GM19043 (cell line): ENCODE data around the gene TMEM151A.
"Not testable (repeated sequence)": the region's sequence is repeated elsewhere in the genome, so short reads cannot be mapped to it uniquely, and the experiment has no call there.

ENCODE experiments used
- ATAC-seq: cut with Tn5 transposase; IDR thresholded peaks from one replicate; pipeline ENCODE4 v1.9.1; 2021; ENCODE audit warnings: low read depth; ENCODE audit not compliant: unreplicated experiment

TMEM151A gene

DNA sequence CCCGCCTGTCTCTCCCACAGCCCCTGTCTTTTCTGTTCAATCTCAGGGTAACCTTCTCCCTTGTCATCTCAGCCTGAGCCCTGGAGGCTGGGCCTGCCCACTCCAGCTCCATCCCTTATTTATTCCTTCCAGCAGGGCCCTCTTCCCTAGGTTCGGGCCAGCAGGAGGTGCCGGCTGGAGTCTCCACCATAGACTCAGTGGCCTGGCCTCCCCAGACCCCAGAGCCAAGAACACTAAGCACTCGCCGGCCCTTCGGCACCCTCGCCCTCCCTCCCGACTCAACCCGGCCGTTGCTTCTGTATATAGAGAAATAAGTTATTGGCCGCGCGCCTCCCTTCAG lies 24.7 kb upstream of the TMEM151A start:
- ATAC-seq: no peak

GRCh38 chr11:66267379-66268243 lies 24.1 kb upstream of the TMEM151A start:
- peak; percentile 43 for ATAC-seq

DNA sequence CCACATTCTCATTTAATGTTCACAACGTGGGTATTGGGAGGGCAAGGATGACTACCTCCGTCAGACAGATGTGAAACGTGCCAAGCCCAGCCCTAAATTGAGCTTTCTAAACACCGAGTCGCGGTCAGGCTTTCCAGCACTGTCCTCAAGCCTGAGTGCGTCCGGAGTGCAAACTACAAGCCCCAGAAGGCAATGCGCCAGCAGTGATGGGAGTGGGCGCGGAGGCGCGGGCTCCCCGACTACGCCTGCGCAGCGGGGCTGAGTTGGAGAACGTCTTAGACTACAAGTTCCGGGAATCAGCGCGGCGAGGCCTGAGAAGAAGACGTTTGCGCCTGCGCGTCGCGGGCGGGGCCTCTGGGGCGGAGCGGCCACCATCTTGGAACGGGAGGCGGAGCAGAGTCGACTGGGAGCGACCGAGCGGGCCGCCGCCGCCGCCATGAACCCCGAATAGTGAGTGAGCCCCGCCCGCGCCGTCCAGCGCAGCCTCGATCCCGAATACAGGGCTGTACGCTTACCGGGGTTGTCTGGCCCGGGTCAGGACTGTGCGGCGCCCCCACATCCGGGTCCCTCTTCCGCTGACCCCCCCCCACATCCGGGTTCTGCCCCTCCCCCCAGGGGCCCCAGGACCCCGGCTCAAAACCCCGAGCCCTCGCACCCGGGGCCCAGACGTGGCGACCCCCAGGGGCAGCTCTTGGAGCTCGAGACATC lies 23.3 kb upstream of the TMEM151A start, which contains the start of gene RAB1B:
Gene RAB1B, plus strand, starts transcription at position 396 of the 708 bp plus-strand sequence. Its CDS starts 41 bp downstream, at position 437.
- ATAC-seq: peak; percentile 74

DNA sequence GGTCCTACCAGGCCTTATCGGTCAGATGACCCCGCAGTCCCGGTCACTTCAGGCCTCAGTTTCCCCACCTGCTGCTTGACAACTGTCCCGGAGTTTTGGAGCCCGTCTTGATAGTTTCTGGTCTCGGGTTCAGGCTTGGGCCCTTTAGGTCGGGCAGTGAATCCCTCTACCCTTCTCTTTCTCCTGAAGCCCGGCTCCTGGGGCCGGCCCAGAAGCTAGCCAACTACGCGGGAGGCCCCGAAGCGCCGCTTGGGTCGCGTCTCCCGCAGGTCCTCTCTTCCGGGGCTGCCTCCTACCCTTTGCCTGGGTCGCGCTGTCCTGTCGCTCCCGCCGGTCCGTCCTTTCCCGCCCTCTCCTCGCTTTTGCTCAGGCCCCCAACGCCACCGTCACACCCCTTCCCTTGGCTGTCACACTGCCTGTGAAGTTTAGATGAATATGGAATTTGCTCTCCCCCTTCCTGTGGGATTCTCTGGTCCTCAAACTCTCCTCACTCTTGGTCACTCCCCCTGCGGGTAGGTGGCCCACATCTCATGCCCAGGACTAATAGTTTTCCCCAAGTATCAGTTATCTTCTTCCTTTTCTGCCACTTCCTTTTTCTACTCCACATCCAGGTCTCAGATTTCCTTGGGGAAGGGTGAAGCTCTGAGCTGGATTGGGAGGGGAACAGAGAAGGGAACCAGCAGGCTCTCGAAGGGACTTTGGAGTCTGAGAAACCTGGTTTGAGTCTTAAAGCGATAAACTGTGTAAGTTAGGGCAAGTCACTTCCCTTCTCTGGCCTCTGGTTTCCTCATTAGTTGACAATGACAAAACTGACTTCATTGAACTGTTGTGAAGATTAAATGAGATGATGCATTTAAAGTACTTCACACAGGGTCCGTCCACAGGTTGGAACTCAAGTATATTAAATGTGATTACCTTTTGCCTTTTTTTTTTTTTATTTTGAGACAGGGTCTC lies 22.5 kb upstream of the TMEM151A start:
- ATAC-seq: no peak

DNA sequence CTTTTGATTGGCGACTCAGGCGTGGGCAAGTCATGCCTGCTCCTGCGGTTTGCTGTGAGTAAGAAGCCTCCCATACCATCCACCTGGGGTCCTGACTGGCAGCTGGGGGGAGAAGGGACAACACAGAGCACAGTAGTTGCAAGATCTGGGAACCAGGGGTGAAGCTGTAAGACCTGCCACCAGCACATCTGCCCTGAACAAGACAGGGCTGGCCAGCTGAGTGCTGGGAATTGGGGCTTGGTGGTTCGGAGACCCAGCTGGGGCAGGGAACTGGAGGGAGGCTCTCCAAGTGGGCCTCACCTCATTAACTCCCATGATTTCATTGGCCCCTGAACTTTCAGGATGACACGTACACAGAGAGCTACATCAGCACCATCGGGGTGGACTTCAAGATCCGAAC lies 19.9 kb upstream of the TMEM151A start:
- no peak for ATAC-seq

DNA sequence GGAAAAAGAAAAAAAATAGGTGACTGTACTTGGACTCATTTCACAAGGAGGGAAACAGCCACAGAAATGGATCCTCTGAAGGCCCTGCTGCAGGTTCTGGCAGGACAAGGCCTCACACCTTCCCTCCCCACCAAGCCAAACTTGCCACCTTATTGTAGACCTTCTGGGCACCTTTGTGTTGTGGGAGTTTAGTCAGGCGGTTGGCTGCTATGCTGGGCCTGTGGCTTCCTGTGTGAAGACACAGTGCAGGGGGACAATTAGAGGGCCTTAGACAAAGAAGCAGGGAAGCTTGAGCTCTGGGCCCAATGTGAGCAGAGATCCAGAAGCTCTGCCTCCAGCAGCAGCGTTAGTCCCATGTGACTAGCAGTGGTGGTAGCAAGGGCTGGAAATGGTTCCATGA lies 19.1 kb upstream of the TMEM151A start:
- ATAC-seq: no peak

DNA sequence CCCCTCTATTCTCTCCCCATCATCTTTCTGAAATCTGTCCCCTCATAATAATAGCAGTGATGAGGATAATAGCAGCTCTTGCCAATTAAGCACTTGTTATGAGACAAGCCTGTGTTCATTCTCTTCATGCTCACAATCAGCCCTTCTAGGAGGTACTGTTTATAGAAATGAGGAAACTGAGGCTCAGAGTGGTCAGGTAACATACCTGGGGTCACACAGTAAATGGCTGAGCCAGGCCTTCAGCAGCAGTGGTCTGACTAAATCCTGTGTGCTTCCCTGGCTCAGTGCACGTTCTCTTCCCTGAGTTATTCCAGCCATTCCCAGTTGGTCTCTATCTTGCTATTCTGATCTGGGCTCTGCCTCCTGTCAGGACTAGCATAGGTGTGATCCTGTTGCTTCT lies 17.5 kb upstream of the TMEM151A start:
- no peak for ATAC-seq

DNA sequence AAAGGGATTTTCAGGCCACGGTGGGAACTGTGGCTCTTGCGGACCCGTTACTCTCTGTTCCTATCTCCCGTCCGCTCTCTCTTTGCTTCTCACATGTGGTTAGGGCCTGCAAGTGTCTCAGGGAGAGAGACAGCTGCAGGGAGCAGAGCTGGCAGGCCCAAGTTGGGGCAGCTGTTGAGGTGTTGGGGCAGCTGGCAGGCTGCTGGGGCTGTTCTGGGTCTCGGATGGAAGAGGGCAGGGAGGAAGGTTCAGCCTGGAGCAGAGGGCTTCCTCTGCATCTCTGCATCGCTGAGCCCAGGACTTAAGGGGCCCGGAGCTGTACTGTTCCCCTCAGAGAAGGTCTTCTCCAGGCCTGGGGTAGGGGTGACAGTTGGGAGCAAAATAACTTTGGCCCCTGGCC lies 16.3 kb upstream of the TMEM151A start:
- no peak for ATAC-seq

GRCh38 chr11:66275984-66276612 lies 15.6 kb upstream of the TMEM151A start:
- ATAC-seq: no peak

- ATAC-seq: not testable (repeated sequence)
Measured at GRCh38 chr11:66276619-66277018, 15.1 kb upstream of the TMEM151A start.

DNA sequence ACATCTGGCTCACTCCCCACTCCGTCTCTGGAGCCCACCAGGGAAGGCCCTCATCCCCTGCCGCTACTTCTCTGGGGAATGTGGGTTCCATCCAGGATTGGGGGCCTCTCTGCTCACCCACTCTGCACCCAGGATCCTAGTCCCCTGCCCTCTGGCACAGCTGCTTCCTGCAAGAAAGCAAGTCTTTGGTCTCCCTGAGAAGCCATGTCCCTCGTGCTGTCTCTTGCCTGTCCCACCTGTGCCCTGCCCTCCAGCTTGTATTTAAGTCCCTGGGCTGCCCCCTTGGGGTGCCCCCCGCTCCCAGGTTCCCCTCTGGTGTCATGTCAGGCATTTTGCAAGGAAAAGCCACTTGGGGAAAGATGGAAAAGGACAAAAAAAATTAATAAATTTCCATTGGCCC lies 14.6 kb upstream of the TMEM151A start:
- ATAC-seq: not testable (repeated sequence)

- ATAC-seq: no peak
Measured at GRCh38 chr11:66277471-66278362, 14.0 kb upstream of the TMEM151A start, which contains the start of gene CNIH2. TSS of gene CNIH2 (plus strand) at chr11:66278175. CDS start at chr11:66278457, 282 bp downstream.

GRCh38 chr11:66278363-66279091 lies 13.2 kb upstream of the TMEM151A start:
- no peak for ATAC-seq

- no peak for ATAC-seq
Measured at GRCh38 chr11:66279092-66279734, 12.5 kb upstream of the TMEM151A start.

DNA sequence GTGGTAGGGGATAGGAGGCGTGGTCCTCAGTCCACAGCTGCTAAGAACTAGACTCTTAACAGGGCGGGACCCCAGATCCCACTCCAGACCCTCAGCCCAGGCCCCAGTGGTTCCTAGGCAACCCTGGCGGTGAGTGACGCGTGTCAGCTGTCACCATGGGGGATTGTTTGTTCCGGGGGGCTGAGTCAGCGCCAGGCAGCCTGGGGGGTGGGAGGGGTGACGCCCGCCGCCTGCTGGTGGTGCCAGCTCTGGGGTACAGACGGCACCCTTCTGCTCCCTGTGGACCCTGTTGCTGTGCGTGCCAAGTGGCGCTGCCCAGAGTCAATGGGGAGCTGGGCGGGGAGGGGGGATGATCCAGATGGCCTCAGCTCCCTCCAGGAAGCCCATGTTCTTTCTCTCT lies 11.3 kb upstream of the TMEM151A start:
- no peak for ATAC-seq

DNA sequence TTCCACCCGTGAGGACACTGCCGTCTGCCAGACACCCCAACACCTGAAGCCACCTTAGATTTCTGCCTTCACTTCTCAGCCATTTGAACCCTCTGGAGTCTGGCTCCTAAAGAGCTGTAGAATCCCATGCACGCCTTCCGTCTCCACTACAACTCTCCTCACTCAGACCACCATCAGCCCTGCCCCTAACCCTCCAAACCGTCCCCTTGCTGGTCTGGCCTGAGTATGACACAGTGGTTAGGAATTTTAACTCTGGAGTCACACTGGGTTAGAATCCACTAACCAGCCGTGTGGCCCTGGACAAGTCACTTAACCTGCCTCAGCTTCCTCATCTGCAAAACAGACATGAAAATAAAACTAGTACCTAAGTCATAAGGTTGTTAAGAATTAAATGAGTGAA lies 10.7 kb upstream of the TMEM151A start:
- no peak for ATAC-seq

- no peak for ATAC-seq
Measured at GRCh38 chr11:66281776-66282467, 9.8 kb upstream of the TMEM151A start.
